ENCODE data around the gene RANBP1.

RANBP1 gene

GRCh38 chr22:20130319-20130718 lies 14.4 kb downstream of the RANBP1 start:
- DNase-seq (ENCODE audit: extremely low read depth, low read depth) = no peak
- TF ChIP-seq CTCF (IDR thresholded peaks at IDR 0.05; ENCODE audit: low read depth, low read length, missing control alignments) = no peak
- H3K4me3 ChIP-seq (replicated peaks; ENCODE audit: low read depth, low read length) = no peak overlapping the region; the same call in 1 of the 2 replicates

GRCh38 chr22:20130731-20131596 lies 15.1 kb downstream of the RANBP1 start:
- no peak for TF ChIP-seq CTCF (IDR thresholded peaks at IDR 0.05; ENCODE audit: low read depth, low read length, missing control alignments)
- no peak for DNase-seq (ENCODE audit: extremely low read depth, low read depth)

GRCh38 chr22:20131597-20131858 lies 15.6 kb downstream of the RANBP1 start, which contains the start of gene ZDHHC8:
Gene ZDHHC8, plus strand, starts transcription at chr22:20131804. Its CDS starts 144 bp downstream, at chr22:20131948.
- peak within 1 kb of the TSS; percentile 78 for H3K4me3 ChIP-seq (replicated peaks; ENCODE audit: low read depth, low read length)
- DNase-seq (ENCODE audit: extremely low read depth, low read depth) = no peak
- no peak for TF ChIP-seq CTCF (IDR thresholded peaks at IDR 0.05; ENCODE audit: low read depth, low read length, missing control alignments)

More at GRCh38 chr22:20130731-20131596, 15.1 kb downstream of the RANBP1 start:
- peak overlapping the region; percentile 60 for H3K4me3 ChIP-seq (replicated peaks; ENCODE audit: low read depth, low read length)

GRCh38 chr22:20131859-20132685 lies 16.2 kb downstream of the RANBP1 start:
- no peak for DNase-seq (ENCODE audit: extremely low read depth, low read depth)
- peak overlapping the region; percentile 78 for H3K4me3 ChIP-seq (replicated peaks; ENCODE audit: low read depth, low read length)
- no peak for TF ChIP-seq CTCF (IDR thresholded peaks at IDR 0.05; ENCODE audit: low read depth, low read length, missing control alignments)

- H3K4me3 ChIP-seq (replicated peaks; ENCODE audit: low read depth, low read length) = peak overlapping the region; percentile 78
- TF ChIP-seq CTCF (IDR thresholded peaks at IDR 0.05; ENCODE audit: low read depth, low read length, missing control alignments) = no peak
- no peak for DNase-seq (ENCODE audit: extremely low read depth, low read depth)
Measured at GRCh38 chr22:20132686-20133246, 16.9 kb downstream of the RANBP1 start.

- no peak for DNase-seq (ENCODE audit: extremely low read depth, low read depth)
- TF ChIP-seq CTCF (IDR thresholded peaks at IDR 0.05; ENCODE audit: low read depth, low read length, missing control alignments) = no peak
- no peak overlapping the region for H3K4me3 ChIP-seq (replicated peaks; ENCODE audit: low read depth, low read length)
Measured at GRCh38 chr22:20133930-20134549, 18.1 kb downstream of the RANBP1 start.
